ENCODE data around the gene SEZ6L.

The SEZ6L gene

DNA sequence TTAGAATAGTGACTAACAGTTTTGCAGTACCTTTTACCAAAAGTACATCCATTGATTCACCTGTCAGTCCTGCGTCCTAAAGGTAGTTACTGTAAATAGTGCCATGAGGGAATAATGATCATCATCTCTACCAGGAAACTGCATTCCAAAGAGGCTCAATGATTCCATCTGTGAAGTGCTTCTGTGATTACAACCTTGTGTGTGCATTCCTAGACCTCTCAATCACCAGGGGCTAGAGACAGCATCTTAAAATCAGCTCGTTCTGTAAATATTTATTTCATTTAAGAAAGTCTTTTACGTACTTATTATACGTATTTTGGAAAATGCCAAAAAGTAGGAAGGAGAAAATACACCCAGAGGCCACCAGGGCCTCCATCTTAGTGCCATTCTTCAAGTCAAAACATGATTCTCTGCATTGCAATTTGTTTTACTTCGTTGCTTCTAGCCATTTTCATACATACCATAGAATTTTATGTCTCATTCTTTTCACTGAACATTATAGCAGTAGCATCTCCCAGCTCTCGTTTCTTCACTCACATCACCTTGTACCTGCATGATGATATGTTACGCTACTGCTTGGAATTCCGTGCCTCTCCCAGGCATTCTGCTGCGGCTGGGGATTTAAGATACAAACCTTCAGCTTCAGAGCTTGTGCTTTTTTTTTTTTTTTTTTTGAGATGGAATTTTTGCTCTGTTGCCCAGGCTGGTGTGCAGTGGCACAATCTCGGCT lies 117.0 kb downstream of the SEZ6L start:
- DNase-seq: no peak
- intact Hi-C loops (cut with DNase I): no loop called here

GRCh38 chr22:26287382-26288225 lies 118.3 kb downstream of the SEZ6L start:
- intact Hi-C loops (cut with DNase I): no loop called here

GRCh38 chr22:26289611-26290101 lies 120.4 kb downstream of the SEZ6L start:
- intact Hi-C loops (cut with DNase I): no loop called here
- DNase-seq: no peak

More at GRCh38 chr22:26287382-26288225, 118.3 kb downstream of the SEZ6L start:
- DNase-seq: no peak

DNA sequence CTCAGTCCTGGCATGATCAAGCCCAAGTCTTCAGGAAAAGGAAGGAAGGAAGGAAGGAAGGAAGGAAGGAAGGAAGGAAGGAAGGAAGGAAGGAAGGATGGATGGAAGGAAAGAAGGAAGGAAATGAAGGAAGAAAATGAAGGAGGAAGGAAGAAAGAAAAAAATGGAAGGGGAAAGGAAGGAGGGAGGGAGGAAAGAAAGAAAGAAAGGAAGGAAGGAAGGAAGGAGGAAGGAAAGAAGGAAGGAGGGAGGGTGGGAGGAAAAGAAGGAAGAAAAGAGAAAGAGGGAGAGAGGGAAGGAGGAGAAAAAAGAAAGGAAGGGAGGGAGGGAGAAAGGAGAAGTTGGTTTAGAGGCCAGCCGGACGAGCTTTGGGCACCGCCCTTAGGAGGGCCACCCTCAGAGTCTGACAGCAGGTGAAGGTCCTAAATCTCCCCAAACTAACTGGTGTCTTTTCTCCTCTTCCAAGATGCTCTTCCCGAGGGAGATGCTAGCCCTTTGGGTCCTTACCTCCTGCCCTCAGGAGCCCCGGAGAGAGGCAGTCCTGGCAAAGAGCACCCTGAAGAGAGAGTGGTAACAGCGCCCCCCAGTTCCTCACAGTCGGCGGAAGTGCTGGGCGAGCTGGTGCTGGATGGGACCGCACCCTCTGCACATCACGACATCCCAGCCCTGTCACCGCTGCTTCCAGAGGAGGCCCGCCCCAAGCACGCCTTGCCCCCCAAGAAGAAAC lies 122.8 kb downstream of the SEZ6L start:
- DNase-seq: no peak
- intact Hi-C loops (cut with DNase I): no loop called here

- no peak for DNase-seq
- intact Hi-C loops (cut with DNase I): no loop called here
These were observed 123.4 kb downstream of the SEZ6L start for GRCh38 chr22:26292667-26292995.

DNA sequence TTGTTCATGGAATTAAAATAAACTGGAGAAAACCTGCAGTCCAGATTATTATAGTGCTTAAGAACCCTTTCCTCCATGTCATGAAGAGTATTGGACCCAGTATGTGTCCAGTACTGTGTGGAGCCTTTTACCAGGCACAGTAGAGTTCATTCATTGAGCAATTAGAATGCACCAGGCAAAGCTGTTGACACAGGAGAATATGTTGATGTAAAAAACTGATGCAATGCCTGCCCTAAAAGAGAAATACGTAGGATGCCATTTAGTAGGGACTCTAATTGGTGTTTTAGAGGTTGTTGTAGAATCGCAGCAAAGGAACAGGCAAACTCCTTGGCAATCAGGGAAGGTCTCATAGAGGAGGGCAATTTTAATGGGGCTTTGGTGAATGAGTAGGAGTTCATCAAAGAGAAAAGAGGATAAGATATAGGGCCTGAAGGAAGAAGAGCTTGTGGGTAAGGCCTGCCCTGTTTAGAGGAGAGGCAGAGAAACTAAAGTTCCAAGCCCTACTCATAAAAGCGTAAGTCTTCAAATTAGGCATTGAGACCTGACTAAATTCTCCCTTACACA lies 126.4 kb downstream of the SEZ6L start:
- DNase-seq: no peak
- intact Hi-C loops (cut with DNase I): no loop called here

DNA sequence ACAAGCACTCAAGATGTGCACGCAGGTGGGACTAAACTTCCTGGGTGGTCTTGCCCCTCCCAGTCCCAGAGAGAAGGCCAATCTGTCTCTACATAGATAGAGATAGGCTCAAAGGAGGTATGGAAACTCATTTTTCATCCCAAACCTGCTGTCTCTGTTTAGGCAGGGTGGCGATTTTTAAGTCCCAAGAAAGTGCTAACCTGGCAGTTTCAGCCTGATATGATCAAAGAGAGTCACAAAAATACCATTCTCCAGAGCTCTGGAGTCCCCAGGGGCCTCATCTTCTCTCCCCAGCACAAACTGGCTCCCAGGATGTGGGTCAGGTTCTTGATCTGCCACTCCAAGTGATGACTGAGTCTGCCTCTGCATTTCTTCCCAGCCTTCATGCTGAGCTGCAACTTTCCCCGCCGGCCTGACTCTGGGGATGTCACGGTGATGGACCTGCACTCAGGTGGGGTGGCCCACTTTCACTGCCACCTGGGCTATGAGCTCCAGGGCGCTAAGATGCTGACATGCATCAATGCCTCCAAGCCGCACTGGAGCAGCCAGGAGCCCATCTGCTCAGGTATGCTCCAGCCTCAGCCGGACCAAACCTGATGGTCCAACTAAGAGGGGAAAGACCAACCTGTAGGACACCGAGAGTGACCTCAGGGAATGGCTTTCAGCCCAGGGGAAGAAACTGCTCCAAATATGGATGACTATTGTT lies 129.5 kb downstream of the SEZ6L start:
- intact Hi-C loops (cut with DNase I): no loop called here
- no peak for DNase-seq

DNA sequence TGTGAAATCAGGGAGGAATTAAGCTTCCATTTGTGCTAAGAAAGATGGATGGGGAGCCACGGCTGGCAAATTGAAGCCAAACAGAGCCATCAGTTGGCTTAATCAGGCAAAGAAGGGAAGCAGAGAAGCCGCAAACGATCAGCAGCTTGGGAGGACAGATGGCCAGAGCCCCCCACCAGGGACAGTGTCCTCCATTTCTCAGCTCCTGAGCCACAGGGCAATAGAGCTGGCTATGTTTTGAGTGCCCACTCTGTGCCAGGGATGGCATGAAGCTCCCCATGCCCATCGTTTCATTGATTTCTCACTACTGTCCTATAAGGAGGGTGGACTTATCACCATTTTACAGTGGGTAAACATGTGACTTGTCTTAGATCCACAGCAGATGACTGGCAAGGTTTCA lies 133.5 kb downstream of the SEZ6L start:
- intact Hi-C loops (cut with DNase I): no loop called here
- no peak for DNase-seq

DNA sequence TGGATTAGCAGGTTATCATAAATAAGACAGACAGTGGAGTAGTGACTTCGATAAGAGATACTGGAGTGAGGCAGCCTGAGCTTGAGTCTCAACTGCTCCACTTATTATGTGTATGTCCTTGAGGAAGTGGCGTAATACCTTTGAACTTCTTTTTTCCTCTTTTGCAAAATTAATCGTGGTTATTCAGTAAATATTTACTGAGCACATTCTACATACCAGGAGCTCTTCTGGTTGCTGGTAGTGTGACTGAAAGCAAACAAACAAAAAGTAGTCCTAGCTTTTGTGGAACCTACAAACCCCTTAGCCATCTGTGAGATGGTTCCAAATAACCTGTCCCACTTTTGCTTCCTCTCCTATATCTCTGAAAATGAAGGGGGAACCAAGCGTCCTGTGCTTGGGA lies 134.2 kb downstream of the SEZ6L start:
- intact Hi-C loops (cut with DNase I): no loop called here
- DNase-seq: no peak

DNA sequence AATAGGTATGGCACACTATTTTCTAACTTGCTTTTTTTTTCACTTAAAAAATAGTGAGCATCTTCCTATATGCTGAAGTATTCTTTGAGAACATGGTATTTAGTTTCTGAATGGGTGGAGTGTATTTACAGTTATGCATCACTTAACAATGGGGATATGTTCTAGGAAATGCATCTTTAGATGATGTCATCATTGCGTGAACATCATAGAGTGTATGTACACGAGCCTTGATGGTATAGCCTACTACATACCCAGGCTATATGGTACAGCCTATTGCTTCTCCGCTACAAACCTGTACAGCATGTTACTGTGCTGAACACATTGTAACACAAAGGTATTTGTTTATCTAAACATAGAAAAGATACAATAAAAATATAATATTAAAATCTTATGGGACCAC lies 135.5 kb downstream of the SEZ6L start:
- intact Hi-C loops (cut with DNase I): no loop called here

DNA sequence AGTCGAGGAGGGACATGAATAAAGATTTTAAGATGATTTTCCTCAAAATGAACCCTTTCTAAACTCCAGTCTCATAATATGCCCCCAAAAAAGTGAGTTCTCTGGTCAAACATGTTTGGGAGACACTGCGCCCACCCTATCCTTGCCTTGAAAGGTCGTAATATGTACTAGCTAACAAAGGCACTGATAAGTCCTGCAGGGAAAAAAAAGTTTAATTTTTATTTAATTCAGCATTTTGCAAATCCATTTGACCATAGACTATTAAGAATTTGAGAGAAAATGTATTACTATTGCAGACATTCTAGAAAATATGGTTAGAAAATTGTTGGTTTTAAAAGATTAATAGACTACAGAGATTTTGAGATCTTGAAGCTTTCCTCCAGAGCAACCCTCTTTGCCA lies 139.2 kb downstream of the SEZ6L start:
- intact Hi-C loops (cut with DNase I): no loop called here
- no peak for DNase-seq

More for the DNA sequence above, 135.5 kb downstream of the SEZ6L start:
- DNase-seq: no peak

DNA sequence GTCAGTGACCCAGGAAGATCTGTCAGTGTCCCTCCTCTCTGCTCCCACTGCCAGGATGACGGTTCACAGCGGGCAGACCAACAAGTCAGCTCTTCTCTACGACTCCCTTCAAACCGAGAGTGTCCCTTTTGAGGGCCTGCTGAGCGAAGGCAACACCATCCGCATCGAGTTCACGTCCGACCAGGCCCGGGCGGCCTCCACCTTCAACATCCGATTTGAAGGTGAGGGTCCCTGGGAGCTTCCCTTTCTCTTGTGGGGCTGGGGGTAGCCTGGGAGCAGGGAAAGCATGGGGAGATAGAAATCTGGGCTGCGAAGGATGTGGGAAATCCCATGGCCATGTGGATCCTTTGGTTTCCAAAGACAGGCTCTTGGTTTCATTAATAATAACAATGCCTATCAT lies 141.4 kb downstream of the SEZ6L start:
- intact Hi-C loops (cut with DNase I): no loop called here
- DNase-seq: no peak

GRCh38 chr22:26313291-26313690 lies 144.0 kb downstream of the SEZ6L start:
- intact Hi-C loops (cut with DNase I): no loop called here

DNA sequence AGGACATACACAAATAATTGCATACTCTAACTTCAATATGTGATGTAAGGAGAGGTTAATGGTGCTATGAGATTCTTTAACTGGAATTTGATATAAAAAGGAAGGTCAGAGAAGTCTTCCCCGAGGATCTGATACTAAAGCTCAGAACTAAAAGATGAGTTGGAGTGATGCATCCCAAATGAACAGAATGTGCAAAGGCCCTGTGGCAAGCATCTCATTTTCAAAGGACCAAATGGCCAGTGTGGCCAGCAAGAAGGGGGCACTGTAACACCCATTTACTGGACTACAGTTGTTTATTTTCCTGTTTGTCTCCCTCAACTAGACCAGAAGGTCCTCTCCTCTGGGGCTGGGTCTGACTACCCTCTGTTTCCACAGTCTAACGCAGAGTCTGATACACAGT lies 144.9 kb downstream of the SEZ6L start:
- intact Hi-C loops (cut with DNase I): no loop called here
- DNase-seq: no peak

More at GRCh38 chr22:26313291-26313690, 144.0 kb downstream of the SEZ6L start:
- DNase-seq: no peak

DNA sequence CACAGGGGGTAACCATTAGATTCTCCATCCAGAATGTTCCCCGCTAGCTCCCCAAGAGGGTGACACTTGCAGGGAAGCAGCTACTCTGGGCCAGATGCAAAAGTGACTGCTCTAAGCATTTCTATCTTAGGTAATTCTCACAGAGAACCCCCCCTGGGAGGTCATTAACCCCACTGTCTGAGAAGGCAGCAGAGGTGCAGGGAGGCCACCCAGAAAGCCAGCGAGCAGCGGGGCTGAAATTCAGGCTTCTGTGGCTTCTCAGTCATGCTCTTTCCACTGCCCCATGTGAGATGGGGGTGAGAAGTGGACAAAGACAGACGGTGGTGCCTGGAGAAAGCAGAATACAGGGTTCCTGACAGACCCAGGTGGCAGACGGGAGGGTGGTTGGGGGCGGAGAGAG lies 145.4 kb downstream of the SEZ6L start:
- intact Hi-C loops (cut with DNase I): no loop called here
- no peak for DNase-seq

- intact Hi-C loops (cut with DNase I): no loop called here
These were observed 147.5 kb downstream of the SEZ6L start for GRCh38 chr22:26316732-26317285.

GRCh38 chr22:26318975-26319374 lies 149.7 kb downstream of the SEZ6L start:
- intact Hi-C loops (cut with DNase I): no loop called here
- DNase-seq: no peak

More at GRCh38 chr22:26316732-26317285, 147.5 kb downstream of the SEZ6L start:
- DNase-seq: no peak

DNA sequence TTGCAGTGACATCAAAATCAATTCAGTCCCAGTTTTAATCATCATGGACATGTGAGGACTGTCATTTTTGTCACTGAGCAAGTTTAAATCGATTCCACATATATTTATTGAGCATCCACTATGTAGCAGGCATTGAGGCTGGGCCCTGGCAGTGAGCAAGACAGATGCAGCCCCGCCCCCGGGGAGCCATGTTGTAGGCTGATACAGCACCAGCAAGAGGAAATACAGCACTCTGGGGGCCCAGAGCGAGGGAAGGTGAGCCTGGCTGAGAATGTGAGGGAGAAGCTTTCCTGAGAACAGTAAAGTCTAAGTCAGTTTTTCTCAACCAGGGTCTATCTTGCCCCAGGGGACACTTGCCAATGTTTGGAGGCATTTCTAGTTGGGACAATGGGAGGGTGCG lies 151.2 kb downstream of the SEZ6L start:
- intact Hi-C loops (cut with DNase I): no loop called here
- no peak for DNase-seq

Data from head of caudate nucleus (tissue), 42 donors.